Measurements from ENCODE around the gene CAMSAP1. TPM values are rescaled to one million over a fixed set of nuclear protein-coding genes. Genes with fewer than 3 reads are reported as not detected.

Gene CAMSAP1
- total and polyA plus RNA-seq, 7 donors: 2.3 to 37.7 (median 19.4) TPM

DNA sequence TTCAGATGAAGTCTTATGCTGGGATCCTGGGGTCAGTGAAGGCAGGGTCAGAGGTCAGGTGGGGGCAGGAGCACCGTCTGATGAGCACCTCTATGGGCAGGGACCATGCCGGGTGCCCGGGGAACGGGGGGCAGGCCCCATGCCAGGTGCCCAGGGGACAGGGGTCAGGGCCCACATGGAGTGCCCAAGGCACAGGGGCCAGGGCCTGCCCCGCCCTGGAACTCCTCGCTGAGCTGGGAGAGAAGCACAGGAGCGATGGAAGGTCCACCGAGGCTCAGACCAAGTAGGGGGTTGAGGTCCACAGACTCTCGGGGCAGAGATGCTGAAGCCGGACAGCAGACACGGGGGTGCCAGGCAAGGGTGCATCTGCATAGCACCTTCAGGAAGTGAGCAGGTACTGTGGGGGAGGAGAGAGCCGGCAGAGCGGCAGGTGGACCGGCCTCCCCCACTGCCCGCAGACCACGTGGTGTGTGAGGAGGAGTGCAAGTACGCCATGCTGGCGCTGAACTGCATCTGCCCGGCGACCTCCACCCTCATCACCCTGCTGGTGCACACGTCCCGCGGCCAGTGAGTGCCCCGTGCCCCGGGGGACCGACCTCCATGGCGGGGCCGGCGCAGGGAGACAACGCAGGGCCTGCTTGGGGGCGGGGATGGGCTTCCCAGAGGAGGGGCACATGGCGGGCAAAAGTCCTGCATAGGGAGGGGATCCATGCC is 137.7 kb downstream of the CAMSAP1 start:
- no peak overlapping the region for H3K4me3 ChIP-seq
- no peaks in the 10 kb centered on the region for H3K4me1 ChIP-seq
- no peak overlapping the region for H3K27ac ChIP-seq
- peaks cover 3 to 26% (median 14%) of the 10 kb centered on the region in 3 donors for H3K27me3 ChIP-seq
- peaks cover 0 to 13% (median 5%) of the 10 kb centered on the region in 4 donors for H3K9me3 ChIP-seq
- no peak for DNase-seq
- intact Hi-C loops (cut with DNase I): no loop called here
- WGBS, 2 donors: 88% methylated on average over 32 of the region's 32 CpGs
- TF ChIP-seq POLR2AphosphoS5 (IDR thresholded peaks at IDR 0.05): no peak
- H3K36me3 ChIP-seq: no peaks in the 10 kb centered on the region

DNA sequence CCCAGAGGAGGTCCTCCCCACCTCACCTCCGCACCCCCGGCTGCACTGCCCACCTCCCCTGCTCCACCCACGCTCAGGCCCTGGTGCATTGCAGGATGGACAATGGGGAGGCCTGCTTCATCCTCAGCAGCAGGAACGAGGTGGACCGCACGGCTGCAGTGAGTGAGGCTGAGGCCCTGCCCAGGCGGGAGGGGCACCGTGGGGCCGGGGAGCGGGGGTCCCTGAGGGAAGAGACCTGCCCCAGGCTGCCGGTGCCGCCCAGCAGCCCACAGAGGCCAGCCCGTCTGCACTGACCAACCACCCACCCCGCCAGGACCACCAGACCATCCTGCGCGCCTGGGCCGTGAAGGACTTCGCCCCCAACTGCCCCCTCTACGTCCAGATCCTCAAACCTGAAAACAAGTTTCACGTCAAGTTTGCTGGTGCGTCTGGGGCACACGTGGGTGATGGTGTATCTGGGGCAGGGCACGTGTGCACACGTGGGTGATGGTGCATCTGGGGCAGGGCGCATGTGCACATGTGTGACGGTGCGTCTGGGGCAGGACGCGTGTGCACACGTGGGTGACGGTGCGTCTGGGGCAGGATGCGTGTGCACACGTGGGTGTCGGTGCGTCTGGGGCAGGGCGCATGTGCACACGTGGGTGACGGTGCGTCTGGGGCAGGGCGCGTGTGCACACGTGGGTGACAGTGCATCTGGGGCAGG is 138.7 kb downstream of the CAMSAP1 start:
- no peak for TF ChIP-seq EP300 (IDR thresholded peaks at IDR 0.05)
- TF ChIP-seq POLR2AphosphoS5 (IDR thresholded peaks at IDR 0.05): no peak
- no peak for TF ChIP-seq POLR2A (IDR thresholded peaks at IDR 0.05)
- TF ChIP-seq, protein P1, sequence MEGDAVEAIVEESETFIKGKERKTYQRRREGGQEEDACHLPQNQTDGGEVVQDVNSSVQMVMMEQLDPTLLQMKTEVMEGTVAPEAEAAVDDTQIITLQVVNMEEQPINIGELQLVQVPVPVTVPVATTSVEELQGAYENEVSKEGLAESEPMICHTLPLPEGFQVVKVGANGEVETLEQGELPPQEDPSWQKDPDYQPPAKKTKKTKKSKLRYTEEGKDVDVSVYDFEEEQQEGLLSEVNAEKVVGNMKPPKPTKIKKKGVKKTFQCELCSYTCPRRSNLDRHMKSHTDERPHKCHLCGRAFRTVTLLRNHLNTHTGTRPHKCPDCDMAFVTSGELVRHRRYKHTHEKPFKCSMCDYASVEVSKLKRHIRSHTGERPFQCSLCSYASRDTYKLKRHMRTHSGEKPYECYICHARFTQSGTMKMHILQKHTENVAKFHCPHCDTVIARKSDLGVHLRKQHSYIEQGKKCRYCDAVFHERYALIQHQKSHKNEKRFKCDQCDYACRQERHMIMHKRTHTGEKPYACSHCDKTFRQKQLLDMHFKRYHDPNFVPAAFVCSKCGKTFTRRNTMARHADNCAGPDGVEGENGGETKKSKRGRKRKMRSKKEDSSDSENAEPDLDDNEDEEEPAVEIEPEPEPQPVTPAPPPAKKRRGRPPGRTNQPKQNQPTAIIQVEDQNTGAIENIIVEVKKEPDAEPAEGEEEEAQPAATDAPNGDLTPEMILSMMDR (IDR thresholded peaks at IDR 0.05): no peak
- intact Hi-C loops (cut with DNase I): no loop called here
- Histone ChIP-seq H3K27ac (no peak overlapping the region), H3K27me3 (peaks cover 3 to 26% (median 14%) of the 10 kb centered on the region in 3 donors), H3K9me3 (peaks cover 0 to 13% (median 5%) of the 10 kb centered on the region in 4 donors), H3K36me3 (no peaks in the 10 kb centered on the region), H3K4me3 (no peak overlapping the region), H3K4me1 (no peaks in the 10 kb centered on the region)
- DNase-seq: no peak
- WGBS, 2 donors: 89% methylated on average over 43 of the region's 43 CpGs

DNA sequence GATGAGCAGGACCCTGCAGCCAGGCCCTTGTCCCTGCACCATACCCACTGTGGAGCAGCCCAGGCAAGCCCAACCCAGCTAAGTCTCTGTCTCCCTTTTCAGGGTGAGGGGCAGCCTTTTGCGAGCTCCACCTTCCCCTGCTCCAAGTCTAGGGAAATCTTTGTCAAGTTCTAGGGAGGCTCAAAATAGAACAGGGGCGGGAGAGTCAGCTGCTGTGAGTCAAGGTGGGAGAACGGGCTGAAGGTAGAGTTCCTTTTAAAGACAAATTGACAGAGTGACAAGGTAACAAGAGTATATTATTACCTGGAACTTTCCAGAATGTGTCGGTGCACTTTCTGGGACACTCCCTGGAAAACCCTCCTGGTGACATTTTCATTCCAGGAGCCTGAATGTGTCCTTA is 140.6 kb downstream of the CAMSAP1 start:
- Histone ChIP-seq H3K27me3 (peaks cover 0 to 11% (median 0%) of the 10 kb centered on the region in 3 donors), H3K9me3 (peaks cover 0 to 13% (median 5%) of the 10 kb centered on the region in 4 donors), H3K36me3 (no peaks in the 10 kb centered on the region), H3K4me1 (no peaks in the 10 kb centered on the region), H3K27ac (no peak overlapping the region), H3K4me3 (no peak overlapping the region)
- no peak for DNase-seq
- TF ChIP-seq POLR2A (IDR thresholded peaks at IDR 0.05): no peak
- WGBS, 2 donors: 89 to 92% methylated on average over 4 of the region's 4 CpGs
- intact Hi-C loops (cut with DNase I): no loop called here

DNA sequence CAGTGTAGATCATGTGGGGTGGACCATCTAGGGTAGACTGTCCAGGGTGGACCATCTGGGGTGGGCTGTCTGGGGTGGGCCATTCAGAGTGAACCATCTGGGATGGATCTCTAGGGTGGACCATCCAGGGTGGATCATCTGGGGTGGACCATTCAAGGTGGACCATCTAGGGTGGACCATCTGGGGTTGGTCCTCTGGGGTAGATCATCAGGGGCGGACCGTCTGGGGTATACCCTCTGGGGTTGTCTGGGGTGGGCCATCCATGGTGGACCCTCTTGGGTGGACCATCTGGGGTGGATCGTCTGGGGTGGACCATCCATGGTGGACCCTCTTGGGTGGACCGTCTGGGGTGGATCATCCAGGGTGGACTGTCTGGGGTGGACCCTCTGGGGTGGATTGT is 141.1 kb downstream of the CAMSAP1 start:
- peaks cover 0 to 13% (median 5%) of the 10 kb centered on the region in 4 donors for H3K9me3 ChIP-seq
- no peak overlapping the region for H3K27ac ChIP-seq
- DNase-seq: no peak
- peaks cover 0 to 7% (median 0%) of the 10 kb centered on the region in 3 donors for H3K27me3 ChIP-seq
- no peaks in the 10 kb centered on the region for H3K36me3 ChIP-seq
- intact Hi-C loops (cut with DNase I): no loop called here
- no peak for TF ChIP-seq POLR2AphosphoS5 (IDR thresholded peaks at IDR 0.05)
- no peak for TF ChIP-seq POLR2A (IDR thresholded peaks at IDR 0.05)
- TF ChIP-seq, protein P1 (IDR thresholded peaks at IDR 0.05): no peak
- TF ChIP-seq EP300 (IDR thresholded peaks at IDR 0.05): no peak
- no peaks in the 10 kb centered on the region for H3K4me1 ChIP-seq
- no peak overlapping the region for H3K4me3 ChIP-seq
- 95 to 96% methylated on average over 4 of the region's 4 CpGs for WGBS, 2 donors

DNA sequence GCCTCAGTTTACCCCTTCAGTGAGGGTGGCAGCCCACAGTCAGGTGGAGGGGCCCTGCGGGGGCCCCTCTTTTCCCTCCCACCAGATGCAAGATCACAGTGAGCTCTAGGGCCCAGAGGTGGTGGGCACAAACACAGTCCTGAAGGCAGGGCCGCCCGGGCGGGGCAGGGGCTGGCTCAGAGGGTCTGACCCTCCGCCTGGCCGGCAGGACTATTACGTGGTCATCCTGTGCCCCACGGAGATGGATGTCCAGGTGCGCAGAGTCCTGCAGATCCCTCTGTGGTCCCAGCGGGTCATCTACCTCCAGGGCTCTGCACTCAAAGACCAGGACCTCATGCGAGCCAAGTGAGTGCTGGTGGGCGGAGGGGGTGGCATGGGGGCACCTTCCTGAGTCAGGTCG is 141.9 kb downstream of the CAMSAP1 start:
- TF ChIP-seq POLR2A (IDR thresholded peaks at IDR 0.05) (no peak), EP300 (IDR thresholded peaks at IDR 0.05) (no peak), POLR2AphosphoS5 (IDR thresholded peaks at IDR 0.05) (no peak)
- TF ChIP-seq, protein P1 (IDR thresholded peaks at IDR 0.05): no peak
- Histone ChIP-seq H3K27me3 (peaks cover 0 to 4% (median 0%) of the 10 kb centered on the region in 3 donors), H3K36me3 (no peaks in the 10 kb centered on the region), H3K9me3 (peaks cover 0 to 13% (median 5%) of the 10 kb centered on the region in 4 donors), H3K4me1 (no peaks in the 10 kb centered on the region), H3K4me3 (no peak overlapping the region), H3K27ac (no peak overlapping the region)
- DNase-seq: no peak
- intact Hi-C loops (cut with DNase I): no loop called here
- WGBS, 2 donors: 96 to 97% methylated on average over 13 of the region's 13 CpGs
